CD4-positive, alpha-beta T cell (primary cell): ENCODE data around the gene QPCT. TPM values are rescaled to one million over a fixed set of nuclear protein-coding genes. Genes with fewer than 3 reads are reported as not detected.

Experiments used
- ATAC-seq: fragments of 200-7000 bp; cut with Tn5 transposase; one replicate; pipeline ENCODE4 v1.10.0; 2022; ENCODE audit warnings: mild to moderate bottlenecking; ENCODE audit not compliant: poor library complexity
- CTCF ChIA-PET: fragments of 350-600 bp; sonication (Branson Sonifier 250); formaldehyde crosslinking; loops from one replicate; lab custom pipeline; 2021; ENCODE audit warnings: antibody characterized with exemption, inconsistent platforms; lab: Charles Lee
- POLR2A ChIA-PET: fragments of 350-600 bp; sonication (Branson Sonifier 250); formaldehyde crosslinking; loops from one replicate; lab custom pipeline; 2021; ENCODE audit warnings: antibody characterized with exemption, inconsistent platforms; lab: Charles Lee
- DNase-seq, 14 experiments: peaks; one replicate each; pipeline ENCODE4 v3.0.0-alpha.2; 2013 to 2020; ENCODE audit warnings: mixed read lengths in 2 of 14
- H3K27ac ChIP-seq, 2 donors: one replicate each; pipeline versions ENCODE4 v1.5.1 to v1.7.0; 2013; ENCODE audit warnings: low read length in 2 of 2, low read depth in 1 of 2, mild to moderate bottlenecking in 1 of 2
- H3K27me3 ChIP-seq, 2 experiments: 1 replicate in 1 of 2; 2 replicates in 1 of 2; pipeline versions ENCODE4 v1.6.1 to v1.7.0; 2013; ENCODE audit warnings: low read length in 2 of 2, control low read depth in 1 of 2, mild to moderate bottlenecking in 1 of 2, moderate library complexity in 1 of 2; ENCODE audit not compliant: insufficient read depth in 2 of 2, control insufficient read depth in 1 of 2
- H3K36me3 ChIP-seq: one replicate; pipeline ENCODE4 v1.6.1; 2013; ENCODE audit warnings: low read length, control low read depth; ENCODE audit not compliant: insufficient read depth
- H3K4me1 ChIP-seq: one replicate; pipeline ENCODE4 v1.6.1; 2013; ENCODE audit warnings: low read length, control low read depth; ENCODE audit not compliant: insufficient read depth
- H3K4me3 ChIP-seq: one replicate; pipeline ENCODE4 v1.5.1; 2013; ENCODE audit warnings: mild to moderate bottlenecking, low read length, moderate library complexity
- H3K9me3 ChIP-seq, 2 experiments: 1 replicate in 1 of 2; 2 replicates in 1 of 2; pipeline versions ENCODE4 v1.6.1 to v1.7.0; 2013; ENCODE audit warnings: low read length in 2 of 2, mild to moderate bottlenecking in 2 of 2, control low read depth in 1 of 2, moderate library complexity in 1 of 2; ENCODE audit not compliant: control insufficient read depth in 1 of 2, insufficient read depth in 1 of 2
- H3K27ac Mint-ChIP-seq: one replicate; pipeline ENCODE4 v1.8.0; 2020; ENCODE audit warnings: mixed read lengths
- H3K27me3 Mint-ChIP-seq: one replicate; pipeline ENCODE4 v1.8.0; 2021; ENCODE audit warnings: mixed read lengths
- H3K36me3 Mint-ChIP-seq: one replicate; pipeline ENCODE4 v1.8.0; 2021; ENCODE audit warnings: low read depth, mixed read lengths
- H3K4me1 Mint-ChIP-seq: one replicate; pipeline ENCODE4 v1.8.0; 2021; ENCODE audit warnings: low read depth, mixed read lengths
- H3K4me3 Mint-ChIP-seq: one replicate; pipeline ENCODE4 v1.8.0; 2020; ENCODE audit warnings: mild to moderate bottlenecking, mixed read lengths
- H3K9me3 Mint-ChIP-seq: one replicate; pipeline ENCODE4 v1.8.0; 2020; ENCODE audit warnings: mixed read lengths
- intact Hi-C, 2 experiments: fragments of 100-400 bp; cut with DNase I in 1 of 2; cut with micrococcal nuclease in 1 of 2; formaldehyde crosslinking; loops; one replicate each; pipeline versions ENCODE4 v1.15.1 to v1.9.0; 2023 to 2025; cut with DNase I, micrococcal nuclease
- total RNA-seq, 174 experiments: library from RNA in 2 of 174; stranded (reverse) in 2 of 174; gene quantifications; one replicate each; pipeline ENCODE4 v1.2.3 and lab custom pipeline; 2021 to 2026
- TF ChIP-seq, protein P1 (sequence below): fragments of 200-600 bp; IDR thresholded peaks from one replicate; pipeline ENCODE4 v1.8.0; 2022; ENCODE audit warnings: antibody characterized with exemption, mild to moderate bottlenecking

Gene QPCT
- total RNA-seq, 2 experiments from 2014 or later = 0.53 to 0.71 TPM

DNA sequence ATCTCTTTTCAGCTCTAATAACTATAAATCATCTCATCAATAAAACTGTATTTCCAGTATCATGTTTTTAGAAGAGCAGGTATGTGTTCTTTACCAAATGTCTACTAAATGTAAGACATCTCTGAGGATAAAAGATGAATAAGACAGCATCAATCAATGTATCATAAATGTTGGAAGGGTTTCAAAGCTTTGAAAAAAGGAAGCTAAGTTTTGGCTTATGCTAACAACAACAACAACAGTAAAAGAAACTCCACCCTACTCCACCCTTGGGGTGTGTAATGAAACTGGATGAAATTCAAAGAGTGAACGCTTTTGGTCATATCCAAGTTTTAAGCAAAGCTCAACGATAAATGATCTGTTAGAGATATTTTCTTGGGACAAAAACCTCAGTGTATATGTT, 36.9 kb upstream of the QPCT start:
- TF ChIP-seq, protein P1, sequence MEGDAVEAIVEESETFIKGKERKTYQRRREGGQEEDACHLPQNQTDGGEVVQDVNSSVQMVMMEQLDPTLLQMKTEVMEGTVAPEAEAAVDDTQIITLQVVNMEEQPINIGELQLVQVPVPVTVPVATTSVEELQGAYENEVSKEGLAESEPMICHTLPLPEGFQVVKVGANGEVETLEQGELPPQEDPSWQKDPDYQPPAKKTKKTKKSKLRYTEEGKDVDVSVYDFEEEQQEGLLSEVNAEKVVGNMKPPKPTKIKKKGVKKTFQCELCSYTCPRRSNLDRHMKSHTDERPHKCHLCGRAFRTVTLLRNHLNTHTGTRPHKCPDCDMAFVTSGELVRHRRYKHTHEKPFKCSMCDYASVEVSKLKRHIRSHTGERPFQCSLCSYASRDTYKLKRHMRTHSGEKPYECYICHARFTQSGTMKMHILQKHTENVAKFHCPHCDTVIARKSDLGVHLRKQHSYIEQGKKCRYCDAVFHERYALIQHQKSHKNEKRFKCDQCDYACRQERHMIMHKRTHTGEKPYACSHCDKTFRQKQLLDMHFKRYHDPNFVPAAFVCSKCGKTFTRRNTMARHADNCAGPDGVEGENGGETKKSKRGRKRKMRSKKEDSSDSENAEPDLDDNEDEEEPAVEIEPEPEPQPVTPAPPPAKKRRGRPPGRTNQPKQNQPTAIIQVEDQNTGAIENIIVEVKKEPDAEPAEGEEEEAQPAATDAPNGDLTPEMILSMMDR = no peak
- POLR2A ChIA-PET = interaction anchor here (1.5 kb wide), 1 partner anchor 11 kb away, joined by 3 read pairs; no protein-coding TSS in a partner anchor

DNA sequence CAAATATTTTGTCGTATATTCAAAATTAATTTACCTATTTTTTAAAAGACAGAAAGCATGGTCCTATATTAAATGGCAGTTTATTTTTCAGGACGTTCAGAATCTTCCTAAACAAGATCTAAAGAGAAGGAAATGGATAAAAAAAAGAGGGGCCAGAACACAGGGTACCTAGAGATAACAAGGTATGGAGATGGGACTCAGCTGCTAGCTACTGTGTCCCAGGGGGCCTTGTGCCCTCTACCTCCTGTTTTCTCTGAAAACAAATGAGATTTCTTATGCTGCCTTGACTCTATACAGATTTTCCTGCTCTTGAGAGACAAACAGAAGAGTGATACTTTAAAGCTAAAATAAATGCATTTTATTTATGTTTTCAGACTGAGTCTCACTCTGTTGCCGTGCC, 29.1 kb upstream of the QPCT start:
- ChIA-PET CTCF (no interaction called here), POLR2A (interaction anchor here (1.1 to 1.5 kb wide), 2 partner anchors 9 to 84 kb away, joined by 3 to 4 read pairs; partner anchors contain the start of genes CEBPZ and NDUFAF7)
- TF ChIP-seq, protein P1 = no peak
- Mint-ChIP-seq H3K27me3 (no peaks in the 10 kb centered on the region), H3K9me3 (no peaks in the 10 kb centered on the region), H3K4me3 (no peak overlapping the region), H3K36me3 (peaks cover 30% of the 10 kb centered on the region), H3K4me1 (peaks cover 77% of the 10 kb centered on the region), H3K27ac (no peak overlapping the region)
- DNase-seq (no peak), ATAC-seq (no peak)
- Histone ChIP-seq H3K27me3 (no peaks in the 10 kb centered on the region), H3K9me3 (no peaks in the 10 kb centered on the region), H3K36me3 (no peaks in the 10 kb centered on the region), H3K27ac (no peak overlapping the region), H3K4me1 (peaks cover 7% of the 10 kb centered on the region), H3K4me3 (no peak overlapping the region)
- intact Hi-C loops = no loop called here

More for the DNA sequence above, 36.9 kb upstream of the QPCT start:
- Histone ChIP-seq H3K27ac (no peak overlapping the region), H3K9me3 (no peaks in the 10 kb centered on the region), H3K36me3 (no peaks in the 10 kb centered on the region), H3K4me1 (no peaks in the 10 kb centered on the region), H3K27me3 (no peaks in the 10 kb centered on the region), H3K4me3 (no peak overlapping the region)
- DNase-seq (no peak), ATAC-seq (no peak)
- peaks cover 5% of the 10 kb centered on the region for H3K36me3 Mint-ChIP-seq
- peaks cover 56% of the 10 kb centered on the region for H3K4me1 Mint-ChIP-seq
- CTCF ChIA-PET = no interaction called here
- H3K4me3 Mint-ChIP-seq = no peak overlapping the region
- no peaks in the 10 kb centered on the region for H3K27me3 Mint-ChIP-seq
- intact Hi-C loops = no loop called here
- no peaks in the 10 kb centered on the region for H3K9me3 Mint-ChIP-seq
- H3K27ac Mint-ChIP-seq = no peak overlapping the region

DNA sequence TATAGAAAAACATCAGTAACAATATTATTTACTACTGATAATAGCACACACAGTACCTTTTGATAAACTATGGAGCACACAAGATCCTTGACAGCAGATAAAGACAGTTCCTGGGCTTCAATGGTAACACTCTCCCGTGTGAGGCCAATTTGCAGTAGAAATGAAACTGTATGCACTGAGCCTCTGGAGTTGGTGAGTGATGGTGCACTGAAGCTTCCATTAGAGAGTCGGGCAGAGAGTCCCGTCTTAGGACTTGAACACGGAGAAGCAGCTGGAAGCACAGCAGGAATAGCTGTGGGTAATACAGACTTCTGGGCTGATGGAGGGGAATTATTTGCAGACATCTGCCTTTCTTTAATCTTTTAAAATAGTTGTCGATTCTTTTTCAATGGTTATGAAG, 28.2 kb upstream of the QPCT start:
- Mint-ChIP-seq H3K4me3 (no peak overlapping the region), H3K9me3 (no peaks in the 10 kb centered on the region), H3K27ac (no peak overlapping the region), H3K36me3 (peaks cover 30% of the 10 kb centered on the region), H3K27me3 (no peaks in the 10 kb centered on the region), H3K4me1 (peaks cover 70% of the 10 kb centered on the region)
- Histone ChIP-seq H3K27ac (no peak overlapping the region), H3K36me3 (no peaks in the 10 kb centered on the region), H3K27me3 (no peaks in the 10 kb centered on the region), H3K4me3 (no peak overlapping the region), H3K4me1 (peaks cover 7% of the 10 kb centered on the region), H3K9me3 (no peaks in the 10 kb centered on the region)
- TF ChIP-seq, protein P1 = no peak
- ATAC-seq (no peak), DNase-seq (no peak)
- CTCF ChIA-PET = no interaction called here
- intact Hi-C loops = no loop called here
- POLR2A ChIA-PET = interaction anchor here (1.1 to 1.5 kb wide), 2 partner anchors 8 to 85 kb away, joined by 3 to 4 read pairs; partner anchors contain the start of genes CEBPZ and NDUFAF7
